ENCODE data around the gene GPD2.
A peak's percentile ranks its signal among the peaks of the same experiment; 100 is the strongest.

Gene GPD2

DNA sequence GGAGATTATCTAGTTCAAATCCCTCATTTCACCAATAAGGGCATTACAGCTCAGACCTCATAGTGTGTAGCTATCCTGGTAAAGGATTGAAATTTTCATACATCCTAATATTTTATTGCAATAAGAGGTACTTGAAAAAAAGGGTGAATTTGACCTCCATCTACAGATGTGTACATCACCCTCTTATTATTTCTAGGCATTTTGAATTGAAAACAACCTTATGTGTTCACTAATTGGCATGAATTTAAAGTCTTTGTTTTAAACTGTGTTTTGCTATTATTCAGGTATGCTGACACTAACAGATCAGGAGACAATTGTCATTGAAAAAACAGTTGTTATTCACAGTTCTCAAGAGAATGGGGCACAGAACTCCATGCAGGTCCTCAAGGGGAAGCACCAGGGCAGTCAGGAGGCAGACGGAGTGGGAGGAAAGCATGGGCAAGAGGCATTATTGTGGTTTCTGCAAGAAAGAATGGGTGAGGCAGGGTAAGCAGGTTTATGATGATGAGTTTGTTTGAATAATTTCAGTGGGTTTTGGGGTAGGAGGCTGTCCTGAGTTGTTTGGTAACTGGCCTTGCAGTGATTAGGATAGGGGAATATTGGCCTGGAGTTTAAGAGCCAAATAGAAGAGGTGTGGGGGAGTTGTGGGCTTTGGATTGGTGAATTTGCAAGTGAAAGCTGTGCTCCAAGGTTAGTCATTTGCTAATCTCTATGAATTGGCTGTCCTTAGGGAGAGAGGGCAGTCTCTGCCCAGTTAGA is 194.6 kb downstream of the GPD2 start:
- H3K4me3 ChIP-seq (ENCODE audit: insufficient read length, low read depth) = no peak overlapping the region
- no peaks in the 10 kb centered on the region for H3K4me1 ChIP-seq (ENCODE audit: insufficient read depth, insufficient read length)
- no peaks in the 10 kb centered on the region for H3K36me3 ChIP-seq (ENCODE audit: insufficient read depth, insufficient read length, low read length)
- peaks cover 4% of the 10 kb centered on the region; the same call in 1 of the 2 replicates for H3K9me3 ChIP-seq (ENCODE audit: insufficient read depth, low read length)
- no peak overlapping the region for H3K9ac ChIP-seq (ENCODE audit: insufficient read length, low read depth)
- peak; percentile 88 for DNase-seq (ENCODE audit: low read depth, low spot score)
- TF ChIP-seq ZNF274 (IDR thresholded peaks at IDR 0.05; ENCODE audit: low read depth, low read length) (no peak), YY1 (IDR thresholded peaks at IDR 0.05; ENCODE audit: insufficient read depth, insufficient read length) (no peak), SUZ12 (IDR thresholded peaks at IDR 0.05; ENCODE audit: extremely low read depth, insufficient read depth, insufficient read length) (no peak)
- H3K27me3 ChIP-seq (ENCODE audit: insufficient read depth, insufficient read length) = no peaks in the 10 kb centered on the region

DNA sequence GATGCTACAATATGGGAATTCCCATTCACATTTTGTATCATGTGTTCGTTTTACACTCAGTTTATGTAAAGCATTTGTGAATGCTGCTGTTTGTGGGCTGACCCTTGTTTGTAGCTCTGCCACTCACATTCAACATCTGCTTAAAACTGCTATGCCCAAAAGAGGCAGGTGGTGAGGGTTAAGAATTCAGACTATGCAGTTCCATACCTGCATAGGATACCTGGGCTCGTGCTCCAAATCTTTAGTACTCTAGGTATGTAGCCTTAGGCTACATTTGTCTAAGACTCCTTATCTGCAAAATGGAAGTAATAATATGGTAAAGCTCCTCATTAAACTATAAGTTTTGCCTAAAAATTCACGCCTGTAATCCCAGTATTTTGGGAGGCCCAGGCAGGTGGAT is 199.5 kb downstream of the GPD2 start:
- Histone ChIP-seq H3K4me3 (ENCODE audit: insufficient read length, low read depth) (no peak overlapping the region), H3K27me3 (ENCODE audit: insufficient read depth, insufficient read length) (no peaks in the 10 kb centered on the region), H3K9me3 (ENCODE audit: insufficient read depth, low read length) (no peaks in the 10 kb centered on the region), H3K4me1 (ENCODE audit: insufficient read depth, insufficient read length) (no peaks in the 10 kb centered on the region), H3K9ac (ENCODE audit: insufficient read length, low read depth) (no peak overlapping the region), H3K36me3 (ENCODE audit: insufficient read depth, insufficient read length, low read length) (no peaks in the 10 kb centered on the region)
- no peak for DNase-seq (ENCODE audit: low read depth, low spot score)
- TF ChIP-seq ZNF274 (IDR thresholded peaks at IDR 0.05; ENCODE audit: low read depth, low read length) (no peak), SUZ12 (IDR thresholded peaks at IDR 0.05; ENCODE audit: extremely low read depth, insufficient read depth, insufficient read length) (no peak), YY1 (IDR thresholded peaks at IDR 0.05; ENCODE audit: insufficient read depth, insufficient read length) (no peak)

All from NT2/D1 (cell line).